ENCODE measurements around the gene LIN7A.

DNA sequence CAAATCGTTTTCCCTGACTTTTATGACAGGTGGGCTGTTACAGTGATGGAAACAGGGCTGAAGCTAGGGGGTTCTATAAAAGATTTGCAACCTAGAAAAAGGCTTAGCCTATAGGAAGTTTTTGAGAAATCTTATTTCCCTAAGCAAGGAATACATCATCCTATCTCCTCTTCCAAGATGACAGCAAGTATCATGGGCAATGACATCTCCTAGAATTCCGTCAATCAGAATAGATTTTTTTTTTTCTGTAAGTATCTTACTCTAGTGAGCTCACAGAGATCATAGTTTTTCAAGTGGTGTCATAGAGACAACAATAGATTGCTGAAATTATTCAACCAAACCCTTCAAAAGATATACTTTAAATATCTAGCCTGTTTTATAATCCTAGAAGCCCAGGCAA, 112.2 kb downstream of the LIN7A start:
- TF ChIP-seq, protein P1, sequence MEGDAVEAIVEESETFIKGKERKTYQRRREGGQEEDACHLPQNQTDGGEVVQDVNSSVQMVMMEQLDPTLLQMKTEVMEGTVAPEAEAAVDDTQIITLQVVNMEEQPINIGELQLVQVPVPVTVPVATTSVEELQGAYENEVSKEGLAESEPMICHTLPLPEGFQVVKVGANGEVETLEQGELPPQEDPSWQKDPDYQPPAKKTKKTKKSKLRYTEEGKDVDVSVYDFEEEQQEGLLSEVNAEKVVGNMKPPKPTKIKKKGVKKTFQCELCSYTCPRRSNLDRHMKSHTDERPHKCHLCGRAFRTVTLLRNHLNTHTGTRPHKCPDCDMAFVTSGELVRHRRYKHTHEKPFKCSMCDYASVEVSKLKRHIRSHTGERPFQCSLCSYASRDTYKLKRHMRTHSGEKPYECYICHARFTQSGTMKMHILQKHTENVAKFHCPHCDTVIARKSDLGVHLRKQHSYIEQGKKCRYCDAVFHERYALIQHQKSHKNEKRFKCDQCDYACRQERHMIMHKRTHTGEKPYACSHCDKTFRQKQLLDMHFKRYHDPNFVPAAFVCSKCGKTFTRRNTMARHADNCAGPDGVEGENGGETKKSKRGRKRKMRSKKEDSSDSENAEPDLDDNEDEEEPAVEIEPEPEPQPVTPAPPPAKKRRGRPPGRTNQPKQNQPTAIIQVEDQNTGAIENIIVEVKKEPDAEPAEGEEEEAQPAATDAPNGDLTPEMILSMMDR (IDR thresholded peaks at IDR 0.05; ENCODE audit: poor library complexity) = no peak
- no peak for TF ChIP-seq EZH2 (IDR thresholded peaks at IDR 0.05; ENCODE audit: borderline replicate concordance)
